ENCODE measurements around the gene PRRG3. TPM values are rescaled to one million over a fixed set of nuclear protein-coding genes. Genes with fewer than 3 reads are reported as not detected.

Gene PRRG3
- total RNA-seq, 1 experiment from 2014 or later: not detected

- Histone ChIP-seq H3K4me1 (ENCODE audit: control insufficient read depth in 1 of 2, insufficient read depth in 2 of 2, low read length in 2 of 2) (no peaks in the 10 kb centered on the region), H3K9ac (ENCODE audit: low read length) (no peak overlapping the region), H4K20me1 (ENCODE audit: insufficient read depth) (no peaks in the 10 kb centered on the region), H2AFZ (ENCODE audit: low read depth, low read length, poor library complexity, severe bottlenecking) (no peak overlapping the region), H3K27me3 (ENCODE audit: insufficient read depth, low read length) (peaks cover 5% of the 10 kb centered on the region), H3K9me2 (ENCODE audit: insufficient read depth) (no peaks in the 10 kb centered on the region), H3K79me2 (ENCODE audit: insufficient read depth, low read length) (no peaks in the 10 kb centered on the region), H3K4me2 (ENCODE audit: low read length) (no peak overlapping the region), H3K36me3 (ENCODE audit: control insufficient read depth in 1 of 2, insufficient read depth in 2 of 2, low read length in 2 of 2) (no peaks in the 10 kb centered on the region), H3K9me3 (ENCODE audit: control insufficient read depth in 1 of 2, insufficient read depth in 1 of 2, low read depth in 1 of 2, low read length in 2 of 2) (no peaks in the 10 kb centered on the region), H3K4me3 (replicated peaks in 1 of 2; ENCODE audit: low read depth in 1 of 2, low read length in 2 of 2) (no peak overlapping the region), H3K27ac (ENCODE audit: low read depth, low read length) (no peak overlapping the region)
- intact Hi-C loops (cut with micrococcal nuclease): no loop called here
- BruUV-seq (replicated peaks): no TSS peak
- CTCF ChIA-PET: interaction anchor here (1.4 kb wide), 1 partner anchor 169 kb away, joined by 3 read pairs; no protein-coding TSS in a partner anchor
- no peak for TF ChIP-seq FOSL1 (IDR thresholded peaks at IDR 0.05; ENCODE audit: low read depth)
- TF ChIP-seq EZH2phosphoT487 (IDR thresholded peaks at IDR 0.05; ENCODE audit: borderline replicate concordance): no peak
- RAD21 ChIA-PET (ENCODE audit: low non-redundant PET in 1 of 2, low total read pairs in 2 of 2, uncharacterized antibody in 2 of 2, unreplicated experiment in 2 of 2): no interaction called here
- POLR2A ChIA-PET: no interaction called here
- no peak for DNase-seq (ENCODE audit: low read depth, low spot score)
- ATAC-seq: no peak
Measured at GRCh38 chrX:151675121-151675746, 20.0 kb upstream of the PRRG3 start.

GRCh38 chrX:151676196-151676595, 19.1 kb upstream of the PRRG3 start:
- BruUV-seq (replicated peaks): no TSS peak
- Histone ChIP-seq H3K4me2 (ENCODE audit: low read length) (no peak overlapping the region), H3K36me3 (ENCODE audit: control insufficient read depth in 1 of 2, insufficient read depth in 2 of 2, low read length in 2 of 2) (no peaks in the 10 kb centered on the region), H2AFZ (ENCODE audit: low read depth, low read length, poor library complexity, severe bottlenecking) (no peak overlapping the region), H3K4me3 (replicated peaks in 1 of 2; ENCODE audit: low read depth in 1 of 2, low read length in 2 of 2) (no peak overlapping the region), H3K27me3 (ENCODE audit: insufficient read depth, low read length) (peaks cover 5% of the 10 kb centered on the region), H3K9me3 (ENCODE audit: control insufficient read depth in 1 of 2, insufficient read depth in 1 of 2, low read depth in 1 of 2, low read length in 2 of 2) (no peaks in the 10 kb centered on the region), H3K4me1 (ENCODE audit: control insufficient read depth in 1 of 2, insufficient read depth in 2 of 2, low read length in 2 of 2) (no peaks in the 10 kb centered on the region), H3K79me2 (ENCODE audit: insufficient read depth, low read length) (no peaks in the 10 kb centered on the region), H3K27ac (ENCODE audit: low read depth, low read length) (no peak overlapping the region), H3K9me2 (ENCODE audit: insufficient read depth) (no peaks in the 10 kb centered on the region), H4K20me1 (ENCODE audit: insufficient read depth) (no peaks in the 10 kb centered on the region), H3K9ac (ENCODE audit: low read length) (no peak overlapping the region)
- TF ChIP-seq ELF1 (IDR thresholded peaks at IDR 0.05; ENCODE audit: borderline replicate concordance, low read depth): no peak
- TF ChIP-seq POLR2AphosphoS5 (IDR thresholded peaks at IDR 0.05; ENCODE audit: low read depth, low read length): no peak
- no peak for TF ChIP-seq EZH2 (IDR thresholded peaks at IDR 0.05)
- TF ChIP-seq EZH2phosphoT487 (IDR thresholded peaks at IDR 0.05; ENCODE audit: borderline replicate concordance): no peak
- no peak for TF ChIP-seq SIN3A (IDR thresholded peaks at IDR 0.05; ENCODE audit: low read depth)
- no peak for TF ChIP-seq ZFX (IDR thresholded peaks at IDR 0.05)
- no peak for TF ChIP-seq RAD21 (IDR thresholded peaks at IDR 0.05; ENCODE audit: low read depth)
- no peak for TF ChIP-seq ATF3 (IDR thresholded peaks at IDR 0.05)
- no peak for TF ChIP-seq SRF (IDR thresholded peaks at IDR 0.05; ENCODE audit: low read depth)
- no peak for TF ChIP-seq YY1 (IDR thresholded peaks at IDR 0.05; ENCODE audit: extremely low read depth, insufficient replicate concordance, low read depth, low read length)
- TF ChIP-seq JUND (IDR thresholded peaks at IDR 0.05): no peak
- intact Hi-C loops (cut with micrococcal nuclease): no loop called here
- ChIA-PET RAD21 (ENCODE audit: low non-redundant PET in 1 of 2, low total read pairs in 2 of 2, uncharacterized antibody in 2 of 2, unreplicated experiment in 2 of 2) (no interaction called here), POLR2A (no interaction called here), CTCF (interaction anchor here (1.4 kb wide), 1 partner anchor 170 kb away, joined by 3 read pairs; no protein-coding TSS in a partner anchor)
- DNase-seq (ENCODE audit: low read depth, low spot score) (no peak), ATAC-seq (no peak)
